Upper lobe of right lung (tissue), 1 donor: ENCODE data around the gene GNG12. TPM values are rescaled to one million over a fixed set of nuclear protein-coding genes. Genes with fewer than 3 reads are reported as not detected.
"Not testable (repeated sequence)": the region's sequence is repeated elsewhere in the genome, so short reads cannot be mapped to it uniquely, and the experiment has no call there.

ENCODE experiments used
- ATAC-seq: fragments of 200-7000 bp; cut with Tn5 transposase; one replicate; pipeline ENCODE4 v1.9.1; 2020; ENCODE audit warnings: mild to moderate bottlenecking, moderate library complexity
- DNase-seq: peaks from one replicate; pipeline ENCODE4 v3.0.0-alpha.2; 2020
- H3K27ac ChIP-seq: fragments of 200-600 bp; one replicate; pipeline ENCODE4 v1.8.0; 2022
- H3K27me3 ChIP-seq: fragments of 200-600 bp; one replicate; pipeline ENCODE4 v1.8.0; 2022; ENCODE audit warnings: mild to moderate bottlenecking
- H3K36me3 ChIP-seq: fragments of 200-600 bp; one replicate; pipeline ENCODE4 v1.8.0; 2022
- H3K4me1 ChIP-seq: fragments of 200-600 bp; one replicate; pipeline ENCODE4 v1.8.0; 2022
- H3K4me3 ChIP-seq: fragments of 200-600 bp; one replicate; pipeline ENCODE4 v1.8.0; 2022; ENCODE audit warnings: mild to moderate bottlenecking
- H3K9me3 ChIP-seq: fragments of 200-600 bp; one replicate; pipeline ENCODE4 v1.8.0; 2022
- intact Hi-C: fragments of 100-400 bp; cut with DNase I; formaldehyde crosslinking; loops from one replicate; pipeline ENCODE4 v1.11.0; 2022
- total RNA-seq: library from RNA; stranded (reverse); fragmentation: NEBNext Ultra II Directional; extraction: Animal tissue kit (Norgen Biotek cat#: 25700); gene quantifications from one replicate; pipeline ENCODE4 v1.2.1, GENCODE V29; 2021
- TF ChIP-seq, protein P1 (sequence below): fragments of 200-600 bp; IDR thresholded peaks from one replicate; pipeline ENCODE4 v1.8.0; 2022; ENCODE audit warnings: antibody characterized with exemption
- donor health status: DM: no; HTN: yes; CAD: no; lungs with severe emphysema.

The GNG12 gene
- total RNA-seq, 1 donor from 2014 or later = 59.8 TPM

DNA sequence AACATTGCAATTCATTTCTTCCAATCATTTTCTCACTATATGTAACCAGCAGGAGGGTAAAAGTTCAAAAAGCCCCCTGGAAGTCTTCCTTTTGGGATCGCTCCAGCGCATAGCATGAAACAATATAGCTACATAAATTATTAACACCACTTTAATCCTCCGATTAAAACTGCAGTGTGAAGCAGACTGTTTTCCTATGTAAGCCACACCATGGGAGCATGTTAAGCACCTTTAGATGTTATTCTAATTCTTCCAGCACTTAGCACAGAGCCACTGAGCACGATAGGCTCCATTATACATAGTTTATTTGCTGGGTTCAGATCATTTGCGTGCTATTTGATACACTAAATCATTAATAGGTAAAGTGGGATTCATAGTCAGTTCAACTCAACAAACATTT, 166.6 kb downstream of the GNG12 start:
- Histone ChIP-seq H3K27ac (no peak overlapping the region), H3K9me3 (no peaks in the 10 kb centered on the region), H3K4me3 (no peak overlapping the region), H3K36me3 (no peaks in the 10 kb centered on the region), H3K4me1 (no peaks in the 10 kb centered on the region), H3K27me3 (no peaks in the 10 kb centered on the region)
- intact Hi-C loops = no loop called here
- no peak for ATAC-seq
- TF ChIP-seq, protein P1, sequence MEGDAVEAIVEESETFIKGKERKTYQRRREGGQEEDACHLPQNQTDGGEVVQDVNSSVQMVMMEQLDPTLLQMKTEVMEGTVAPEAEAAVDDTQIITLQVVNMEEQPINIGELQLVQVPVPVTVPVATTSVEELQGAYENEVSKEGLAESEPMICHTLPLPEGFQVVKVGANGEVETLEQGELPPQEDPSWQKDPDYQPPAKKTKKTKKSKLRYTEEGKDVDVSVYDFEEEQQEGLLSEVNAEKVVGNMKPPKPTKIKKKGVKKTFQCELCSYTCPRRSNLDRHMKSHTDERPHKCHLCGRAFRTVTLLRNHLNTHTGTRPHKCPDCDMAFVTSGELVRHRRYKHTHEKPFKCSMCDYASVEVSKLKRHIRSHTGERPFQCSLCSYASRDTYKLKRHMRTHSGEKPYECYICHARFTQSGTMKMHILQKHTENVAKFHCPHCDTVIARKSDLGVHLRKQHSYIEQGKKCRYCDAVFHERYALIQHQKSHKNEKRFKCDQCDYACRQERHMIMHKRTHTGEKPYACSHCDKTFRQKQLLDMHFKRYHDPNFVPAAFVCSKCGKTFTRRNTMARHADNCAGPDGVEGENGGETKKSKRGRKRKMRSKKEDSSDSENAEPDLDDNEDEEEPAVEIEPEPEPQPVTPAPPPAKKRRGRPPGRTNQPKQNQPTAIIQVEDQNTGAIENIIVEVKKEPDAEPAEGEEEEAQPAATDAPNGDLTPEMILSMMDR = no peak
- DNase-seq = no peak

- H3K4me3 ChIP-seq, H3K36me3 ChIP-seq, ATAC-seq, H3K27ac ChIP-seq, H3K4me1 ChIP-seq, DNase-seq, H3K27me3 ChIP-seq, H3K9me3 ChIP-seq, intact Hi-C loops: not testable (repeated sequence)
Measured at GRCh38 chr1:67665307-67665706, 168.0 kb downstream of the GNG12 start.

- ATAC-seq (no peak), DNase-seq (no peak)
- intact Hi-C loops = no loop called here
- H3K4me1 ChIP-seq = no peaks in the 10 kb centered on the region
- TF ChIP-seq, protein P1 = no peak
- H3K36me3 ChIP-seq = no peaks in the 10 kb centered on the region
- no peaks in the 10 kb centered on the region for H3K27me3 ChIP-seq
- H3K27ac ChIP-seq = no peak overlapping the region
- no peak overlapping the region for H3K4me3 ChIP-seq
- no peaks in the 10 kb centered on the region for H3K9me3 ChIP-seq
Measured at GRCh38 chr1:67664048-67664447, 169.2 kb downstream of the GNG12 start.

DNA sequence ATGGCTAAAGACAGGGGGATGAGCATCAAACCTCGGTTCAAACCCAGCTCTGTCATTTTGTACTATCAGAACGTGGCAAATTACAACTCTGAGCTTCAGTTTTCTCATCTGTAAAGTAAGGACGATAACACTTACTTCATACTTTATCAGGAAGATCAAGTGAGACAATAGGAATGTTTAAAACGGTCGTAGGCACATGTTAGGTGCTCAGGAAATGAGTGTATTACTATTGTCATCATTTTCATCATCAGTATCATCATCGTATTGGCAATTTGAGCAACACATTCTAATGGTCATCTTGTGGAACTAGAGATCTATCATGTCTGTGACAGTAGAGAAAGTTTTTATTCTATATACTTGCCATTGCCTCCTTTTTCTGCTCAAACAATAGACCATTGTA, 170.4 kb downstream of the GNG12 start:
- TF ChIP-seq, protein P1 = no peak
- H3K4me3 ChIP-seq = no peak overlapping the region
- no peak for ATAC-seq
- intact Hi-C loops = no loop called here
- no peaks in the 10 kb centered on the region for H3K4me1 ChIP-seq
- no peaks in the 10 kb centered on the region for H3K27me3 ChIP-seq
- H3K36me3 ChIP-seq = no peaks in the 10 kb centered on the region
- no peak for DNase-seq
- no peaks in the 10 kb centered on the region for H3K9me3 ChIP-seq
- H3K27ac ChIP-seq = no peak overlapping the region

GRCh38 chr1:67659229-67659628, 174.0 kb downstream of the GNG12 start:
- Histone ChIP-seq H3K27me3 (no peaks in the 10 kb centered on the region), H3K4me1 (no peaks in the 10 kb centered on the region), H3K4me3 (no peak overlapping the region), H3K27ac (no peak overlapping the region), H3K36me3 (no peaks in the 10 kb centered on the region), H3K9me3 (no peaks in the 10 kb centered on the region)
- DNase-seq = no peak
- ATAC-seq = no peak
- TF ChIP-seq, protein P1 = no peak
- intact Hi-C loops = no loop called here

DNA sequence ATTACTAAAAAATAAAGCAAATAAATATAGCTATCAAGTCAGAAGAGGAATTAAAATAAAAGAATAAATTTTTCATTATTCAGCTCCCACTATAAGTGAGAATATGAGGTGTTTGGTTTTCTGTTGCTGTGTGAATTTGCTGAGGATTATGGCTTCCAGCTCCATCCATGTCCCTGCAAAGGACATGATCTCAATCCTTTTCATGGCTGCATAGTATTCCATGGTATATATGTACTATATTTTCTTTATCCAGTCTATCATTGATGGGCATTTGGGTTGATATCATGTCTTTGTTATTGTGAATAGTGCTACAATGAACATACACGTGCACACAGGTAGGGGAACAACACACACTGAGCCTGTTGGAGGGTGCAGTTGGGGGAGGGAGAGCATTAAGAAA, 176.1 kb downstream of the GNG12 start:
- H3K36me3 ChIP-seq, intact Hi-C loops, H3K27ac ChIP-seq, H3K27me3 ChIP-seq, H3K4me1 ChIP-seq, H3K4me3 ChIP-seq, ATAC-seq, DNase-seq, H3K9me3 ChIP-seq: not testable (repeated sequence)

DNA sequence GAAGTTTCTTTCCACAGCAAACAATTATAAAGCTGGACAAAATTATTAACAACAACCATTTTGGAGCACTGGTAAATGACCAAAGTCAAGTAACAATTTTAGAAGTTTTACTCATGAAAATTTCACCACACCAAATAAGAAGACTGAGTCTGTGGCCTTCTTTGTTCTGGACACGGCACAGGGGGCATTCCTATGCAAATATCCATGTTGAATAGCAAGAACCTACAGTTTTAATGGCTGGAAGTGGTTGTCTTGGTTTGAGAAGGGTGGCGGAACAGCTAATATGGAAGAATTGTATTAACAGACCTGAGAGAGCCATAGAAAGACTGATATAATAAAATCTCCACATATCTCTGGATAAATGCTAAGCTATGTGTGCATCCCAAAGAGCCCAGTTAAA, 177.7 kb downstream of the GNG12 start:
- no peak for ATAC-seq
- intact Hi-C loops = no loop called here
- TF ChIP-seq, protein P1 = no peak
- Histone ChIP-seq H3K36me3 (no peaks in the 10 kb centered on the region), H3K4me1 (no peaks in the 10 kb centered on the region), H3K27me3 (no peaks in the 10 kb centered on the region), H3K9me3 (no peaks in the 10 kb centered on the region), H3K27ac (no peak overlapping the region), H3K4me3 (no peak overlapping the region)
- no peak for DNase-seq
